Right lobe of liver (tissue), 6 donors: ENCODE results near the gene NOD1. TPM values are rescaled to one million over a fixed set of nuclear protein-coding genes. Genes with fewer than 3 reads are reported as not detected.

ENCODE experiments used
- ATAC-seq, 4 donors: fragments of 200-7000 bp; cut with Tn5 transposase; one replicate each; pipeline ENCODE4 v1.9.1; 2020; ENCODE audit warnings: mild to moderate bottlenecking in 4 of 4, moderate library complexity in 4 of 4
- DNase-seq, 3 donors: peaks; one replicate each; pipeline ENCODE4 v3.0.0-alpha.2; 2020
- H3K27ac ChIP-seq, 3 donors: fragments of 200-600 bp; one replicate each; pipeline ENCODE4 v1.8.0; 2022
- H3K27me3 ChIP-seq, 2 donors: fragments of 200-600 bp; one replicate each; pipeline ENCODE4 v1.8.0; 2022
- H3K36me3 ChIP-seq, 4 donors: fragments of 200-600 bp; sonication (generic) in 1 of 4; one replicate each; pipeline versions ENCODE4 v1.5.1 to v1.8.0; 2017 to 2022; ENCODE audit warnings: control low read depth in 1 of 4
- H3K4me1 ChIP-seq, 4 donors: fragments of 200-600 bp; sonication (generic) in 1 of 4; one replicate each; pipeline versions ENCODE4 v1.5.1 to v1.8.0; 2017 to 2022; ENCODE audit warnings: control low read depth in 1 of 4
- H3K4me3 ChIP-seq, 3 donors: fragments of 200-600 bp; one replicate each; pipeline ENCODE4 v1.8.0; 2022
- H3K9me3 ChIP-seq, 4 donors: fragments of 200-600 bp; sonication (generic) in 1 of 4; one replicate each; pipeline versions ENCODE4 v1.5.1 to v1.8.0; 2017 to 2022; ENCODE audit warnings: control low read depth in 1 of 4
- POLR2A ChIP-seq: fragments of 450-650 bp; IDR thresholded peaks from one replicate; pipeline ENCODE4 v1.6.1; 2017; ENCODE audit warnings: antibody characterized with exemption, mild to moderate bottlenecking
- WGBS: methylation state at CpG from one replicate; pipeline ENCODE4 v1.1.6; 2018; ENCODE audit warnings: low coverage, low lambda C conversion rate; ENCODE audit not compliant: insufficient coverage; ENCODE audit errors: missing lambda C conversion rate; 5-methylcytosine and 5-hydroxymethylcytosine counted together
- intact Hi-C, 2 donors: fragments of 100-400 bp; cut with DNase I; formaldehyde crosslinking; loops; one replicate each; pipeline versions ENCODE4 v1.11.2 to v1.14.1; 2022
- total RNA-seq, 6 experiments: library from RNA; depleted of rRNA in 2 of 6; stranded (reverse); fragments of >200 nt in 2 of 6; fragmentation: NEBNext Ultra II Directional in 3 of 6; extraction: Animal tissue kit (Norgen Biotek cat#: 25700) in 3 of 6; gene quantifications; one replicate each; pipeline versions ENCODE4 v1.1.0 to v1.2.4, GENCODE V29; 2016 to 2023
- TF ChIP-seq, protein P1 (sequence below), 4 donors: fragments of 200-600 bp in 3 of 4; fragments of 450-650 bp in 1 of 4; IDR thresholded peaks; one replicate each; pipeline versions ENCODE4 v1.5.1 to v1.8.0; 2016 to 2022; ENCODE audit warnings: antibody characterized with exemption in 4 of 4, mild to moderate bottlenecking in 2 of 4
- donor health status: DM: no; HTN: yes; CAD: no.
- donor health status: DM: no; HTN: no; CAD: no.
- donor health status: DM: no; HTN: no; CAD: no.
- donor health status: DM: no; HTN: yes; CAD: no.
- donor health status: DM: no; HTN: yes; CAD: no.

NOD1 gene
- total RNA-seq, 6 experiments from 2014 or later: 1.7 to 5.3 (median 2.7) TPM

DNA sequence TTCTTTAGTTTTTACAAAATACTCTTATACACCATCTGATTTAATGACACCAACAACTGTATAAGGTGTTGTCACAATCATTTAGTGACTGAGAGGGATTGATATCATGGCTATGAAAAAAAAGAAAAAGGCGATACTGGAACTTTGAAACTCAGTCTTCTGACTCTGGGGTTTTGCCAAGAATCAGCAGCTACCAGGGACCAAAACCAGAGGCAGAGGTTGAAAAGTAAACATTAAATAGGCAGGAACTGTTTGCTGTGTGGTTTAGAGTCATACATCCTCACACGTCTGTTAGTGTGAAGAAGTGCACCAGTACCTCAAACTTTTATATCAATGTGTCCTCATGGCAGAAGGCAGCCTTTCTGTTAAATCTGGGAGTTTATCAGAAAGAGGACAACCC is 46.0 kb upstream of the NOD1 start:
- no peaks in the 10 kb centered on the region for H3K36me3 ChIP-seq
- H3K27me3 ChIP-seq: no peaks in the 10 kb centered on the region
- DNase-seq (no peak), ATAC-seq (peak in 3 of 4 donors; percentile 34 to 75 (median 44))
- intact Hi-C loops: no loop called here
- H3K9me3 ChIP-seq: no peaks in the 10 kb centered on the region
- no peak overlapping the region for H3K27ac ChIP-seq
- no peak for TF ChIP-seq POLR2A
- TF ChIP-seq, protein P1, sequence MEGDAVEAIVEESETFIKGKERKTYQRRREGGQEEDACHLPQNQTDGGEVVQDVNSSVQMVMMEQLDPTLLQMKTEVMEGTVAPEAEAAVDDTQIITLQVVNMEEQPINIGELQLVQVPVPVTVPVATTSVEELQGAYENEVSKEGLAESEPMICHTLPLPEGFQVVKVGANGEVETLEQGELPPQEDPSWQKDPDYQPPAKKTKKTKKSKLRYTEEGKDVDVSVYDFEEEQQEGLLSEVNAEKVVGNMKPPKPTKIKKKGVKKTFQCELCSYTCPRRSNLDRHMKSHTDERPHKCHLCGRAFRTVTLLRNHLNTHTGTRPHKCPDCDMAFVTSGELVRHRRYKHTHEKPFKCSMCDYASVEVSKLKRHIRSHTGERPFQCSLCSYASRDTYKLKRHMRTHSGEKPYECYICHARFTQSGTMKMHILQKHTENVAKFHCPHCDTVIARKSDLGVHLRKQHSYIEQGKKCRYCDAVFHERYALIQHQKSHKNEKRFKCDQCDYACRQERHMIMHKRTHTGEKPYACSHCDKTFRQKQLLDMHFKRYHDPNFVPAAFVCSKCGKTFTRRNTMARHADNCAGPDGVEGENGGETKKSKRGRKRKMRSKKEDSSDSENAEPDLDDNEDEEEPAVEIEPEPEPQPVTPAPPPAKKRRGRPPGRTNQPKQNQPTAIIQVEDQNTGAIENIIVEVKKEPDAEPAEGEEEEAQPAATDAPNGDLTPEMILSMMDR (IDR thresholded peaks at IDR 0.05): no peak
- WGBS: 20% methylated on average over 2 of the region's 2 CpGs
- no peaks in the 10 kb centered on the region for H3K4me1 ChIP-seq
- H3K4me3 ChIP-seq: no peak overlapping the region

DNA sequence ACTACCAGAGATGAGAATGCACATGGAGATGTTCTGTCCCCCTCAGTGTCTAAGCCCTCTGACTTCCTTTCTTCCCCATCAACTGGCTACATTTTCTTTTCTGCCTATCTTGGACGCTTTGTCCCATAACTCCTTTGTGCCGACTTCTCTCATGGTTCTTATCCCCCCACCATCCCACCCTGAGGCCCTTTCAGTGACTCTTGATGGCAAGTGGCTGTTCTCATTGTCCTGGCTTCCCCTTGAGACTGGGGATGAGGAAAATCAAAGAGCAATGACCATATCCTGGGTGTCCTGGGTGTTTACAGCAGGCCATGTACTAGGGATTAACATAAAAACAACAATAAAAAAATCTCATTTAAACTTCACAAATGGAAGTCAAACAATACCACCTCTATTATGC is 44.9 kb upstream of the NOD1 start:
- Histone ChIP-seq H3K4me3 (no peak overlapping the region), H3K27me3 (no peaks in the 10 kb centered on the region), H3K4me1 (no peaks in the 10 kb centered on the region), H3K9me3 (no peaks in the 10 kb centered on the region), H3K36me3 (no peaks in the 10 kb centered on the region), H3K27ac (no peak overlapping the region)
- intact Hi-C loops: no loop called here
- DNase-seq (no peak), ATAC-seq (no peak)
- TF ChIP-seq, protein P1 (IDR thresholded peaks at IDR 0.05): no peak
- no peak for TF ChIP-seq POLR2A
- 100% methylated on average over 1 of the region's 2 CpGs for WGBS

DNA sequence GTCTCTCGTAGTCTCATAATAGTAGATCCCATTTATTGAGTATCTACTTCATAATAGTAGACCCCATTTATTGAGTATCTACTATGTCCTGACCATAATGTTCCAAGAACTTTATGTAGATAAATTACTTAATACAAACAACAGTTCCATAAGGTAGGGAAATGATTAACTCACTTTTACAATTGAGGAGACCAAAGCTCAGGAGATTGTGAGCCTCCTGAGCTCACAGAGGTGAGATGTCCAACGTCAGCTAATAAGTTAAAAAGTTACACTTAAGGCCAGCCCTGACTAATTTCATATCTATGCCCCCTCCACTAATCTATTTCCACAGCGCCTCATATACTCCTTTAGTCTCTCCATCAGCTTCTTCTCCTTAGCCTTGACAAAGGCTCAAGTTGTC is 43.6 kb upstream of the NOD1 start:
- WGBS: 81% methylated on average over 3 of the region's 3 CpGs
- H3K36me3 ChIP-seq: no peaks in the 10 kb centered on the region
- DNase-seq (no peak), ATAC-seq (no peak)
- no peaks in the 10 kb centered on the region for H3K27me3 ChIP-seq
- H3K9me3 ChIP-seq: no peaks in the 10 kb centered on the region
- H3K4me3 ChIP-seq: no peak overlapping the region
- H3K4me1 ChIP-seq: no peaks in the 10 kb centered on the region
- TF ChIP-seq, protein P1 (IDR thresholded peaks at IDR 0.05): no peak
- no peak for TF ChIP-seq POLR2A
- H3K27ac ChIP-seq: no peak overlapping the region
- intact Hi-C loops: no loop called here

DNA sequence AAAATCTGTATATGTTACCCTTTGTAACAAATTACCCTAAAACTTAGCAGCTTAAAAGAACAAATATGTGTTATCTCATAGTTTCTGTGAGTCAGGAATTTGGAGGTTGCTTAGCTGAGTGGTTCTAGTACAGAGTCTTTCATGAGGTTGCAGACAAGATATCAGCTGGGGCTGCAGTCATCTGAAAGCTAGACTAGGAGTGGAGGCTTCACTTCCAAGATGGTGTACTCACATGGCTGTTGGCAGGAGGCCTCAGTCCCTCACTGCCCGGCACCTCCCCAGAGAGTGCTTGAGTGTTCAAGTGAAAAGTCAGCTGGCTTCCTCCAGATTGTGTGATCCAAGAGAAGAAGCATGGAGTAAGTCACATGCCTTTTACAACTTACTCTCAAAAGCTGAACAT is 42.9 kb upstream of the NOD1 start:
- TF ChIP-seq, protein P1 (IDR thresholded peaks at IDR 0.05): no peak
- no peak for TF ChIP-seq POLR2A
- no peak overlapping the region for H3K4me3 ChIP-seq
- H3K27me3 ChIP-seq: no peaks in the 10 kb centered on the region
- no peak overlapping the region for H3K27ac ChIP-seq
- no CpG with 5 or more reads among the region's 1 CpG for WGBS
- DNase-seq (no peak), ATAC-seq (no peak)
- no peaks in the 10 kb centered on the region for H3K4me1 ChIP-seq
- H3K36me3 ChIP-seq: no peaks in the 10 kb centered on the region
- intact Hi-C loops: no loop called here
- H3K9me3 ChIP-seq: no peaks in the 10 kb centered on the region

DNA sequence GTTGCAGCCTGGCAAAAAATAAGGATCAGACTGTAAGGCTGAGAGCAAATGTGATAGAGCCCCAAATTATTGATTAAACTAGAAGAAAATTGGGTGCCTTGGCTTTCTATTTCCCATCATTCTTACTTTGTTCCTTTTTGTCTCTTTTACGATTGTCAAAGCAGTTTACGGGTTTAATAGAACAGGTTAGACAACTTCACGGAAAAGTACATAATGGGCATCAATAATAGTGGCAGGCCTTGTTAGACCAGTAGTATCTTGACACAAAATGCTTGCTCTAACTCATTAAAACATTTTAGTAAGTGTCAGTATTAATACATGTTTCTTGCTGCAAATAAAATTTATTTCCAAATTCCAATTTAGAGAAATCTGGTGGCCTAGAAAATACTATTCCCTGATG is 40.5 kb upstream of the NOD1 start:
- Histone ChIP-seq H3K9me3 (no peaks in the 10 kb centered on the region), H3K36me3 (no peaks in the 10 kb centered on the region), H3K4me1 (no peaks in the 10 kb centered on the region), H3K27me3 (no peaks in the 10 kb centered on the region), H3K4me3 (no peak overlapping the region), H3K27ac (no peak overlapping the region)
- ATAC-seq (no peak), DNase-seq (no peak)
- intact Hi-C loops: no loop called here
- no peak for TF ChIP-seq POLR2A
- TF ChIP-seq, protein P1 (IDR thresholded peaks at IDR 0.05): no peak
- WGBS: 90% methylated on average over 3 of the region's 3 CpGs
